GM13977 (cell line): ENCODE measurements around the gene ADAMTS18.

ENCODE experiments used
- DNase-seq: peaks from one replicate; pipeline ENCODE4 v3.0.0; 2012; ENCODE audit warnings: low spot score
- CTCF ChIP-seq: IDR thresholded peaks from 2 replicates; pipeline ENCODE4 v1.5.1; 2012; ENCODE audit warnings: mild to moderate bottlenecking, control low read depth; ENCODE audit not compliant: insufficient read depth; ENCODE audit errors: extremely low read depth, missing control alignments
- in situ Hi-C: fragments of 300-500 bp; cut with MboI; formaldehyde crosslinking; loops from one replicate; pipeline ENCODE4 v1.12.0; 2022; ENCODE audit warnings: low sequenced_read_pairs, low pct_unique_long_range_greater_than_20kb, mixed read lengths, inconsistent platforms; ENCODE audit not compliant: unreplicated experiment

Gene ADAMTS18

GRCh38 chr16:77297996-77298395, 136.8 kb downstream of the ADAMTS18 start:
- no peak for DNase-seq
- in situ Hi-C loops: no loop called here
- no peak for TF ChIP-seq CTCF

- in situ Hi-C loops: no loop called here
- DNase-seq: no peak
- no peak for TF ChIP-seq CTCF
These were observed 138.9 kb downstream of the ADAMTS18 start for GRCh38 chr16:77295896-77296295.

- DNase-seq: no peak
- in situ Hi-C loops: no loop called here
These were observed 144.3 kb downstream of the ADAMTS18 start for GRCh38 chr16:77290451-77291115.

GRCh38 chr16:77289331-77289809, 145.5 kb downstream of the ADAMTS18 start:
- no peak for TF ChIP-seq CTCF
- in situ Hi-C loops: no loop called here
- DNase-seq: no peak

More at GRCh38 chr16:77290451-77291115, 144.3 kb downstream of the ADAMTS18 start:
- no peak for TF ChIP-seq CTCF

- no peak for TF ChIP-seq CTCF
- in situ Hi-C loops: no loop called here
- no peak for DNase-seq
These were observed 146.6 kb downstream of the ADAMTS18 start for GRCh38 chr16:77288222-77288621.

GRCh38 chr16:77285676-77286075, 149.2 kb downstream of the ADAMTS18 start:
- no peak for DNase-seq
- no peak for TF ChIP-seq CTCF
- in situ Hi-C loops: no loop called here
